ENCODE measurements around the gene ANKRD23. TPM values are rescaled to one million over a fixed set of nuclear protein-coding genes. Genes with fewer than 3 reads are reported as not detected.

ANKRD23 gene
- total and polyA plus RNA-seq, 2 of the 4 experiments (the other 2 are of a cell fraction), result 0.54 to 1.5 TPM

GRCh38 chr2:96890726-96891385 lies 47.0 kb upstream of the ANKRD23 start (continued):
- TF ChIP-seq RCOR1 (IDR thresholded peaks at IDR 0.05; ENCODE audit: insufficient replicate concordance, low read length), result no peak

- H3K4me1 ChIP-seq (ENCODE audit: control insufficient read depth, insufficient read depth, low read length), result peaks cover 14% of the 10 kb centered on the region
- H3K9me1 ChIP-seq (ENCODE audit: insufficient read depth, low read length), result peaks cover 13% of the 10 kb centered on the region
- H4K5ac ChIP-seq (ENCODE audit: low read depth, low read length), result no peak overlapping the region
- no peaks in the 10 kb centered on the region for H3K79me1 ChIP-seq (ENCODE audit: low read depth in 1 of 2, low read length in 2 of 2)
- H2BK20ac ChIP-seq (ENCODE audit: low read depth, low read length), result no peak overlapping the region
- H3K4ac ChIP-seq (ENCODE audit: low read depth, low read length), result no peak overlapping the region
- H3K23ac ChIP-seq (ENCODE audit: low read depth, low read length), result no peak overlapping the region
- H2BK120ac ChIP-seq (ENCODE audit: low read depth, low read length), result no peak overlapping the region
- H3K9ac ChIP-seq (ENCODE audit: low read depth, low read length), result no peak overlapping the region
- no CpG with 5 or more reads among the region's 7 CpGs for WGBS, 2 experiments (ENCODE audit: extremely low coverage in 2 of 2, insufficient read length in 1 of 2)
- H3K9me3 ChIP-seq (ENCODE audit: control insufficient read depth, insufficient read depth, low read length), result no peaks in the 10 kb centered on the region
- in situ Hi-C loops (cut with MboI; ENCODE audit: low sequenced_read_pairs) (no loop called here), dilution Hi-C loops (cut with HindIII; ENCODE audit: low sequenced_read_pairs, unreplicated experiment) (no loop called here), intact Hi-C loops (cut with micrococcal nuclease) (no loop called here)
- no peak for ATAC-seq (ENCODE audit: low read depth)
- no peak for DNase-seq
- H3K36me3 ChIP-seq (ENCODE audit: control insufficient read depth, insufficient read depth, low read length), result no peaks in the 10 kb centered on the region
- no peak overlapping the region for H3K14ac ChIP-seq (replicated peaks; ENCODE audit: low read depth, low read length)
- H4K8ac ChIP-seq (ENCODE audit: low read depth in 2 of 2, low read length in 2 of 2), result no peak overlapping the region
- no peak overlapping the region for H2BK15ac ChIP-seq (ENCODE audit: low read depth, low read length)
- no peak overlapping the region for H3K18ac ChIP-seq (ENCODE audit: low read depth, low read length)
- no peaks in the 10 kb centered on the region; the same call in 1 of the 2 replicates for H3K27me3 ChIP-seq (ENCODE audit: control insufficient read depth, insufficient read depth, low read length)
- H2AK9ac ChIP-seq (replicated peaks; ENCODE audit: low read depth, low read length, poor library complexity), result peak overlapping the region; percentile 11
- H2AK5ac ChIP-seq (ENCODE audit: low read depth, low read length), result no peak overlapping the region
- no peak overlapping the region for H3K56ac ChIP-seq (ENCODE audit: extremely low read depth, insufficient read depth, low read length)
- ChIA-PET CTCF (no interaction called here), POLR2A (ENCODE audit: unreplicated experiment) (no interaction called here)
- no peak overlapping the region for H4K91ac ChIP-seq (ENCODE audit: insufficient read depth, low read depth, low read length)
- no TSS peak for BruUV-seq (replicated peaks)
- H3K4me3 ChIP-seq (ENCODE audit: insufficient read depth, low read depth, low read length), result no peak overlapping the region
- H3K4me2 ChIP-seq (ENCODE audit: low read depth, low read length), result no peak overlapping the region
- no peak overlapping the region for H2BK5ac ChIP-seq (ENCODE audit: low read depth, low read length, poor library complexity, severe bottlenecking)
- H2AFZ ChIP-seq (replicated peaks; ENCODE audit: low read length, poor library complexity), result no peak overlapping the region
- H3K27ac ChIP-seq (ENCODE audit: insufficient read depth, low read length), result no peak overlapping the region
- H4K20me1 ChIP-seq (ENCODE audit: insufficient read depth, low read length), result no peaks in the 10 kb centered on the region
- TF ChIP-seq BHLHE40 (IDR thresholded peaks at IDR 0.05; ENCODE audit: low read depth, low read length) (no peak), CTCF (conservative IDR thresholded peaks at IDR 0.05; ENCODE audit: low read depth, low read length) (no peak), USF2 (IDR thresholded peaks at IDR 0.05; ENCODE audit: low read depth, low read length) (no peak), FOS (IDR thresholded peaks at IDR 0.05; ENCODE audit: low read depth, low read length) (no peak), RFX5 (IDR thresholded peaks at IDR 0.05; ENCODE audit: low read depth, low read length) (no peak), CEBPB (IDR thresholded peaks at IDR 0.05; ENCODE audit: low read depth, low read length) (no peak), RAD21 (IDR thresholded peaks at IDR 0.05; ENCODE audit: low read length) (no peak), MAZ (IDR thresholded peaks at IDR 0.05; ENCODE audit: borderline replicate concordance, low read depth, low read length) (no peak), MAFK (IDR thresholded peaks at IDR 0.05; ENCODE audit: low read depth, low read length) (no peak), ELK1 (IDR thresholded peaks at IDR 0.05; ENCODE audit: borderline replicate concordance, low read depth, low read length) (no peak), SMC3 (IDR thresholded peaks at IDR 0.05; ENCODE audit: low read depth, low read length) (no peak), CHD1 (IDR thresholded peaks at IDR 0.05; ENCODE audit: low read depth, low read length) (no peak), NFE2L2 (IDR thresholded peaks at IDR 0.05; ENCODE audit: low read depth, low read length) (no peak), RCOR1 (IDR thresholded peaks at IDR 0.05; ENCODE audit: insufficient replicate concordance, low read length) (no peak)
Observed at GRCh38 chr2:96890252-96890651, 46.4 kb upstream of the ANKRD23 start.

Data from IMR-90 (cell line).